B cell (primary cell): ENCODE measurements around the gene TMEM231. TPM values are rescaled to one million over a fixed set of nuclear protein-coding genes. Genes with fewer than 3 reads are reported as not detected.

Source experiments
- ATAC-seq: fragments of 200-7000 bp; cut with Tn5 transposase; one replicate; pipeline ENCODE4 v1.10.0; 2021; ENCODE audit warnings: low read depth, mild to moderate bottlenecking, moderate number of reproducible peaks, moderate library complexity
- CTCF ChIA-PET: fragments of 350-600 bp; sonication (Branson Sonifier 250); formaldehyde crosslinking; loops from one replicate; lab custom pipeline; 2021; ENCODE audit warnings: antibody characterized with exemption, inconsistent platforms; lab: Charles Lee
- POLR2A ChIA-PET: fragments of 350-600 bp; sonication (Branson Sonifier 250); formaldehyde crosslinking; loops from one replicate; lab custom pipeline; 2021; ENCODE audit warnings: antibody characterized with exemption; lab: Charles Lee
- DNase-seq: peaks from one replicate; pipeline ENCODE4 v3.0.0; 2013
- H2AFZ ChIP-seq: 2 replicates; pipeline ENCODE4 v1.6.1; 2012; ENCODE audit warnings: mild to moderate bottlenecking, low read depth, low read length; ENCODE audit not compliant: insufficient read depth, poor library complexity, severe bottlenecking
- H3K27ac ChIP-seq, 2 donors: 1 replicate in 1 of 2; 2 replicates in 1 of 2; pipeline ENCODE4 v1.5.1; 2012 to 2013; ENCODE audit warnings: low read length in 2 of 2, mild to moderate bottlenecking in 2 of 2, moderate library complexity in 1 of 2
- H3K27me3 ChIP-seq, 4 experiments: fragments of 200-600 bp in 1 of 4; sonication (generic) in 1 of 4; replicated peaks in 1 of 4; 1 replicate in 2 of 4; 2 replicates in 2 of 4; pipeline versions ENCODE4 v1.6.1 to v1.7.0; 2013 to 2016; ENCODE audit warnings: low read length in 3 of 4, mild to moderate bottlenecking in 2 of 4, mixed read lengths in 1 of 4, moderate library complexity in 1 of 4; ENCODE audit not compliant: insufficient read depth in 4 of 4, control insufficient read depth in 3 of 4; ENCODE audit errors: control extremely low read depth in 1 of 4
- H3K36me3 ChIP-seq, 2 experiments: replicated peaks in 1 of 2; 1 replicate in 1 of 2; 2 replicates in 1 of 2; pipeline versions ENCODE4 v1.6.1 to v1.7.1; 2013; ENCODE audit warnings: low read length in 1 of 2; ENCODE audit not compliant: insufficient read depth in 2 of 2, control insufficient read depth in 1 of 2; ENCODE audit errors: control extremely low read depth in 1 of 2, extremely low read depth in 1 of 2
- H3K4me1 ChIP-seq, 2 donors: fragments of 200-600 bp in 1 of 2; sonication (generic) in 1 of 2; 1 replicate in 1 of 2; 2 replicates in 1 of 2; pipeline versions ENCODE4 v1.5.1 to v1.6.1; 2013 to 2017; ENCODE audit warnings: low read length in 2 of 2; ENCODE audit not compliant: control insufficient read depth in 2 of 2, insufficient read depth in 2 of 2
- H3K4me2 ChIP-seq: replicated peaks from 2 replicates; pipeline ENCODE3; 2012; ENCODE audit warnings: mild to moderate bottlenecking, low read depth, low read length; ENCODE audit not compliant: poor library complexity, severe bottlenecking
- H3K4me3 ChIP-seq, 5 experiments: fragments of 200-600 bp in 1 of 5; sonication (generic) in 1 of 5; 1 replicate in 3 of 5; 2 replicates in 2 of 5; pipeline versions ENCODE4 v1.5.1 to v1.7.0; 2011 to 2016; ENCODE audit warnings: low read length in 4 of 5, mild to moderate bottlenecking in 4 of 5, low read depth in 2 of 5, control low read depth in 1 of 5, moderate library complexity in 1 of 5; ENCODE audit not compliant: insufficient read depth in 1 of 5; ENCODE audit errors: control extremely low read depth in 1 of 5, extremely low read depth in 1 of 5
- H3K79me2 ChIP-seq: fragments of 200-600 bp; sonication (generic); one replicate; pipeline ENCODE4 v1.6.0; 2016; ENCODE audit warnings: low read length; ENCODE audit not compliant: control insufficient read depth, insufficient read depth
- H3K9ac ChIP-seq: fragments of 200-600 bp; sonication (generic); 2 replicates; pipeline ENCODE4 v1.6.1; 2017; ENCODE audit warnings: mild to moderate bottlenecking, low read length, moderate library complexity
- H3K9me3 ChIP-seq, 3 donors: one replicate each; pipeline versions ENCODE4 v1.6.1 to v1.7.1; 2013; ENCODE audit warnings: low read length in 2 of 3; ENCODE audit not compliant: control insufficient read depth in 2 of 3, insufficient read depth in 1 of 3; ENCODE audit errors: control extremely low read depth in 1 of 3
- H4K20me1 ChIP-seq: 2 replicates; pipeline ENCODE4 v1.6.0; 2012; ENCODE audit warnings: mild to moderate bottlenecking, low read length; ENCODE audit not compliant: insufficient read depth, control insufficient read depth, poor library complexity, severe bottlenecking
- H3K27ac Mint-ChIP-seq: one replicate; pipeline ENCODE4 v1.8.0; 2021; ENCODE audit warnings: mixed read lengths
- H3K27me3 Mint-ChIP-seq: one replicate; pipeline ENCODE4 v1.8.0; 2021; ENCODE audit warnings: mixed read lengths
- H3K4me1 Mint-ChIP-seq: one replicate; pipeline ENCODE4 v1.8.0; 2021; ENCODE audit warnings: mixed read lengths
- H3K4me3 Mint-ChIP-seq: one replicate; pipeline ENCODE4 v1.8.0; 2021; ENCODE audit warnings: mixed read lengths
- H3K9me3 Mint-ChIP-seq: one replicate; pipeline ENCODE4 v1.8.0; 2022; ENCODE audit warnings: mixed read lengths; ENCODE audit not compliant: insufficient read depth
- CTCF ChIP-seq: fragments of 200-600 bp; IDR thresholded peaks from one replicate; pipeline ENCODE4 v1.8.0; 2022; ENCODE audit warnings: antibody characterized with exemption, mild to moderate bottlenecking
- EZH2 ChIP-seq: IDR thresholded peaks from 2 replicates; pipeline ENCODE4 v1.6.1; 2012; ENCODE audit warnings: borderline replicate concordance, low read depth, mild to moderate bottlenecking, moderate library complexity, low read length; ENCODE audit not compliant: insufficient read depth, poor library complexity, severe bottlenecking
- WGBS: methylation state at CpG from one replicate; pipeline ENCODE4 v1.1.5; 2013; ENCODE audit warnings: missing lambda C conversion rate; ENCODE audit not compliant: insufficient coverage; 5-methylcytosine and 5-hydroxymethylcytosine counted together
- intact Hi-C: fragments of 100-400 bp; cut with micrococcal nuclease; formaldehyde crosslinking; loops from one replicate; pipeline ENCODE4 v1.10.0; 2022
- polyA plus RNA-seq: library from polyadenylated mRNA; depleted of rRNA; stranded (reverse); fragments of >200 nt; gene quantifications from 2 replicates; pipeline ENCODE4 v1.2.3, GENCODE V29; 2012
- total RNA-seq, 2 donors: library from RNA; stranded (reverse); fragments of 120-200 nt in 1 of 2; gene quantifications; 1 replicate in 1 of 2; 2 replicates in 1 of 2; pipeline versions ENCODE4 v1.2.3 to v1.2.4, GENCODE V29; 2013 to 2022

Gene TMEM231
- total and polyA plus RNA-seq, 2 donors (not counting 1 experiment from before 2014, with no cell fraction given): 4.2 to 6.0 TPM

DNA sequence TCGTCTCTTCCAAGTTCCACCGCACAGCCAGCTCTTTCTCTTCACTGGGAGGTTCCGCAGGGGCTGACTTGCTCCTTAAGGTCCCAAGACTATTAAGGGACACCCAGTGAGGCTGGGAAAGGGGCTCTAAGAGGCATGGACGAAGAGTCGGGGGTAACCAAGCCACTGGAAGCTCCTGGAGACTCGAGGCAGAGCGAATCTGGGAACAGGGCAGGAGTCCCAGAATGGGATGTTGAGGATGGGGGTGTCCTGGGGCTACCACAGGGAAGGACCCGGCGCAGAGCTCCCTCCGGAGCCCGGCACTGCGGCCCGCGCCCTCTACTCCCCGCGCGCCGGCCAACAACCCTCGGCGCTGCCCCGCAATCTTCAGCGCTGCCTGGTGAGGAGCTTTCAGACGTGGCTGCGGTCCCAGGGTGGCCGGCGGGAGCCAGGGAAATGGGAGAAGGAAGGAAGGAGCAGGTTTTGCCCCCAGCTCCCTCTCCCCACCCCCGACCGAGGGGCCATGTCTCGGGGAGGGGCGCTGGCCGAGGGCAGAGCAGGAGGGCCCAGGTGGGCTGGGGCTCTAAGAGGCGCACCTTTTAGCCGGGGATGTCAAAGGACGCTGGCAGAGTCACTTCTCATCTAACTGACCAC lies 20.7 kb downstream of the TMEM231 start:
- H3K4me1 ChIP-seq: no peaks in the 10 kb centered on the region
- no peak overlapping the region for H2AFZ ChIP-seq
- no peaks in the 10 kb centered on the region for H3K36me3 ChIP-seq
- H3K27ac Mint-ChIP-seq: no peak overlapping the region
- no peak overlapping the region for H3K4me3 Mint-ChIP-seq
- no peaks in the 10 kb centered on the region for H3K9me3 ChIP-seq
- H3K9ac ChIP-seq: no peak overlapping the region
- peaks cover 6% of the 10 kb centered on the region for H3K27me3 Mint-ChIP-seq
- TF ChIP-seq EZH2 (no peak), CTCF (no peak)
- no peaks in the 10 kb centered on the region for H3K9me3 Mint-ChIP-seq
- no peaks in the 10 kb centered on the region for H3K4me1 Mint-ChIP-seq
- ChIA-PET POLR2A (no interaction called here), CTCF (no interaction called here)
- no peaks in the 10 kb centered on the region for H4K20me1 ChIP-seq
- H3K79me2 ChIP-seq: no peaks in the 10 kb centered on the region
- DNase-seq (no peak), ATAC-seq (no peak)
- H3K4me2 ChIP-seq: no peak overlapping the region
- H3K27me3 ChIP-seq: no peaks in the 10 kb centered on the region
- H3K27ac ChIP-seq: no peak overlapping the region
- intact Hi-C loops: no loop called here
- no peak overlapping the region for H3K4me3 ChIP-seq
- WGBS: 89% methylated on average over 27 of the region's 34 CpGs

DNA sequence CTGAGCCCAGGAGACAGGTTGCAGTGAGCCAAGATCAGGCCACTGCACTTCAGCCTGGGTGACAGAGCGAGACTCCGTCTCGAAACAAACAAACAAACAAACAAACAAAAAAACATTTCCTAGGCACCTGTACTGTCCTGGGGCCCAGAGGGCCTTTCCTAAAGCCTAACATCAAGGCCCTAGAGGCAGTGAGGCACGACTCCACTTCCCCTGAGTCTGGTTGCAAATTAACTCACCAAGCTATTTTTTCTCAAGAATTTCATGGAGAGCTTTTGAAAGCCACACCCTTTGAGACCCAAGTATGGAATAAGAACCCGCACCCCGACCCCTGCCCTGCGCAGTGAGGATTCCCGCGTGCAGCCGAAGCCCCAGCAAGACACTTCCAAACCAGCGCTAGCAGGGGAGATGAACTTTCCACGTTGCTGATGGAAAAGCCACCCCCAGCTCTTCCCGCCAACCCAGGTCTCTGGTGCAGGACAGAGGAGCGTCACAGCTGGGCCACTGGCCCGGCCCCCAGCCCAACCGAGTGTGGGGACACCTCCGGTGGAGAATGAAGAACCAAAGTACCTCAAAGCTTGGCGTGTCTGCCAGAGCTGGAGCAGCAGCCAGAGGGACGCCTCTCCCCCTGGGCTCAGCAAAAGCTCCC lies 21.4 kb downstream of the TMEM231 start:
- Histone ChIP-seq H3K4me2 (no peak overlapping the region), H2AFZ (no peak overlapping the region), H3K4me1 (no peaks in the 10 kb centered on the region), H3K27me3 (no peaks in the 10 kb centered on the region), H3K9ac (no peak overlapping the region), H3K36me3 (no peaks in the 10 kb centered on the region), H4K20me1 (no peaks in the 10 kb centered on the region), H3K9me3 (no peaks in the 10 kb centered on the region), H3K79me2 (no peaks in the 10 kb centered on the region), H3K27ac (no peak overlapping the region), H3K4me3 (no peak overlapping the region)
- WGBS: 88% methylated on average over 17 of the region's 19 CpGs
- H3K4me1 Mint-ChIP-seq: no peaks in the 10 kb centered on the region
- H3K9me3 Mint-ChIP-seq: no peaks in the 10 kb centered on the region
- ChIA-PET POLR2A (no interaction called here), CTCF (no interaction called here)
- intact Hi-C loops: no loop called here
- peaks cover 6% of the 10 kb centered on the region for H3K27me3 Mint-ChIP-seq
- no peak for ATAC-seq
- TF ChIP-seq EZH2 (no peak), CTCF (no peak)
- no peak for DNase-seq
- H3K27ac Mint-ChIP-seq: no peak overlapping the region
- H3K4me3 Mint-ChIP-seq: no peak overlapping the region
